Stimulated activated CD4-positive, alpha-beta T cell treated with anti-CD3 and anti-CD28 coated beads, Interleukin-4, amount 100 ng/mL, for 48 hours (primary cell): ENCODE data around the gene FAF1.

ENCODE experiments used
- DNase-seq, 2 donors: peaks; one replicate each; pipeline ENCODE4 v3.0.0-alpha.2; 2020; ENCODE audit warnings: low read depth in 2 of 2

FAF1 gene

DNA sequence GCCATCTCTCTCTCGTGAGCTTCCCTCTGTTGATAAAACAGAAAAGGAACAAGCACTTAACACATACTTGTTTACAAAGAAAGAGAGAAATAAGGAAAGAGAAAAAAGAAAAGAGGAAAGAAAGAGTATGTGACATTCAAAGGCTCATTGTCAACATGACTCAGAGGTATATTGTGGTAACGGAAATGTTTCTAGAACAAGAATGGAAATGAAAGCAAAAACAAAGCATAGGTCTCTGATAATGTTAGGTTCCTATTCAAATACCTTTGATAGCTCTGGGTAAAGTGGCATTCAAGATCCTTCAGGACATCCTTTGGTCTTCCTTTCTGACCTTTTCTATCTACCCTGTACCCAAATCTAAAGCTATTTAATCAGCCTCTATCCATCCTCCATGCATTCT lies 469.4 kb downstream of the FAF1 start:
- DNase-seq, result no peak

- no peak for DNase-seq
These were observed 471.2 kb downstream of the FAF1 start for GRCh38 chr1:50488876-50489275.

DNA sequence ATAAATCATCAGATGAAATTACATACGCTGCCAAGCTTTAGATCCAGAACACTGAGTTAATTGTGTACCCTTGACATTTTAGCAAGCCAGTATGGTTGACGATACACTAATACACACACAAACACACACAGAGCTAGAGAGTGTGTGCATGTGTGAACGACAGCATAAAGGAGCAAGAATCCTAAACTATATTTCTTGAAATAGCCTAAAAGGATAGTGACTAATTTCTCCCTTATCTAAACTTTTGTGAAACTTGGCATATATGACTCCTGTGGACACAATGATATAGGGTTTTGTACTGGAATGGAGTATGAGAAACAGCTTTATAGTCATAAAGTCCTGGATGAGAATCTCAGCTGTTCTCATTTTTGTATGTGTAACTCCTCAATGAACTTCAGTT lies 471.7 kb downstream of the FAF1 start:
- DNase-seq, result no peak

- no peak for DNase-seq
These were observed 472.3 kb downstream of the FAF1 start for GRCh38 chr1:50487725-50488124.

GRCh38 chr1:50481142-50481736 lies 478.8 kb downstream of the FAF1 start:
- DNase-seq, result no peak

- no peak for DNase-seq
These were observed 483.3 kb downstream of the FAF1 start for GRCh38 chr1:50476800-50477199.

- DNase-seq, result no peak
These were observed 484.9 kb downstream of the FAF1 start for GRCh38 chr1:50474859-50475809.

DNA sequence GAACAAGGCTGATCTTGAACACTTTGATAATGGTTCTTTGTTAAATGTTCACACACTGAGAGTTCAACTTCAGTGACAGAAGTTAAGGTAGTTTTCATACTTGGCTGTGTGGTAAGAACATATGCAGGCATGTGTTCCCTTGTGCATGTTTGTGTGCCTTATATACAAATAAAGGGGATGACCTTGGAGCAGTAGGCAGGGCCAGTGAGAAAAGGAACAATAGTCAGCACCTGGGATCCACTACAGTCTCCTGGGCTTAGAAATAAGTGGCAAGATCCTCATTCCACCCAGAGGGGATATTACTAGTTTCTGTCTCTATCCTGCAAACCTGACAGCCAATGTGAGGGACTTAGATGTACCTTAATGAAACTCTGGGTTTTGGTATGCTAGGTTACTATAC lies 486.6 kb downstream of the FAF1 start:
- DNase-seq, result no peak

GRCh38 chr1:50471967-50472366 lies 488.1 kb downstream of the FAF1 start:
- no peak for DNase-seq

GRCh38 chr1:50462964-50463363 lies 497.1 kb downstream of the FAF1 start:
- DNase-seq, result no peak

DNA sequence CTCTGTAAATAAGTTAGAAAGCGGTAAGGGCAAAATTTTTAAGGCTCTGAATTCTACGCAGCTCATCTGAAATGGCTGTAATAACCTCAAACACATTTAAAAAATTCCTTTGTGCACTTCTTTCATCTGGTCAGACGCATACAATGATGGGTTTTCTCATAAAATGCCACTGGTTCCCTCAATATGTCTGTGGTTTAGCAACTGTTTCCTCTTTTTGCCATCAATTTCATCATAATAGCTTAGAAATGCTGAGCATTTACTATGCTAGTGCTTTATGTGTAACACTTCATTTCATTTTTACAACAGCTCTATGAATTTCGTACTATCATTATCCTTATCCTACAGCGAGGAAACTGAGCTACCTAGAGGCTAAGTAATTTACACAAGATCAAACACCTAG lies 501.6 kb downstream of the FAF1 start:
- no peak for DNase-seq

DNA sequence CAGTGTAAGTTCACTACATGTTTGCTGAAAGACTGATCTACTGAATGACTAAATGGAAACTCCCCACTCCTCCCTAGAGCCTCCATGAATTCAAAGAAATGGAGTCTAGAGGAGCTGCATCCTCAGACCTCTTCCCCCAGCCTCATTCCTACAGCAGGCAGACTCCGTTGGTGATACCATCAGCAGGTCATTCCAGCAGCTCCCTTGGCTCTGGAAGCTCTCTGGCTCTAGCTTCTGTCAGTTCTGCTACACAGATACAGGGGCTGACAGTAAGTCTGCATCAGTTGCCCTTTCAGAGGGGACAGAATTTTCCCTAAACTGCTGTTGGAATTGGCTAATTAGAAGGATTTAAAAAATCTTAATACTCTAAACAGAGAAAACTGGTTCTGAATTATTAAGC lies 505.2 kb downstream of the FAF1 start:
- DNase-seq, result no peak

DNA sequence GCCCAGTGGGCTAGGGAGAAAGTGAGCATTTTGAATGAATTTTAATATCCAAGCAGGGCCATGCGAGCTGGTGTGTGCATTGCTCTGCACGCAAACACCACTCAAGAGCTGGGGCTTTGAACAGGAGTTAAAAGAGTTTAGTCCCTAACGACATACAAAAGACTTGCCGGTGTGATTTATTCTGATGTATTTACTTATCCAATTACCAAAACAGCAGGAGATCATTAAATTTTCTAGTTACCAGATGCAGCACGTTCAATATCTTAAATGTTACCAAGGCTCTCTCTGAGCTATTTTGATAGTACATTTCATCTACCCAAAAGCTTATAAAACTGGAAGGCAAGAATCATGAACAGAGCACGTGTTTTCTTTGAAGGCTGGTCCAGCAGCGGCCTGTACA lies 506.8 kb downstream of the FAF1 start:
- DNase-seq, result no peak

- no peak for DNase-seq
These were observed 507.4 kb downstream of the FAF1 start for GRCh38 chr1:50452700-50453099.

DNA sequence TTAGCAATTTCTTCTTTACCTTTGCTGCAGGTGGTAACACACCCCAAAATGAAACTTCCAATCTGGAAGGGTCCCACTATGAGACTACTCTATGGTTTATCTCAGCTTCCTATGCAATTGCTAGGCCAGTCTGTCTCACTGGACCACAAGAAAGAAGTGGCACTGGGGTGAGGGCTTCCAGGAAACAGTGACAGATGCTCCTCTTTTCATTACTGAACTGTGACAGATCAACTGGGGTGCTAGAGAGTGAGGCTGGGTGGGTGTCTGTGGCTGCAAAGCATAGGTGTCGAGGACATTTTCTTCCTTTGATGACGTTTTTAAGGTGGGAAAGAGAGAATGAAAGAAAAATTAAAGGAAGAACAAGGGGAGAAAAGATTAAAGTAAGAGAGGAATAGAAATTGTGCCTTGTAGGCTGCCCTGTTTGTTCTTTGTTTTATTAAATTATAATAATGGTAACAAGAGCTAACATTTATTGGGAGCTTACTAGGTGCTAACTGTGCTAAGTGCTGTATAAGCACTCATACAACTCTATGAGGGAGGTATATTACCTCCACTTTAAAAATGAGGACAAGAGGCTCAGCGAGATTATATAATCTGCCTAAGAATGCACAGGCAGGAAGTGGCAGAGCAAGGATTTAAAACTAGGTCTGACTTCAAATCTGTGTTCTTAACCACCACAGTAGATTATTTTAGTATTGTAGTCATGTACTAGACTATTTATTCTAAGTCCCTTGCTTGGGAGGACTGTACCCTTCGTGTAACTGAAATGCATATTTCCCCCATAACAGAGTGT lies 509.0 kb downstream of the FAF1 start:
- DNase-seq, result no peak

GRCh38 chr1:50447961-50448360 lies 512.1 kb downstream of the FAF1 start:
- no peak for DNase-seq

DNA sequence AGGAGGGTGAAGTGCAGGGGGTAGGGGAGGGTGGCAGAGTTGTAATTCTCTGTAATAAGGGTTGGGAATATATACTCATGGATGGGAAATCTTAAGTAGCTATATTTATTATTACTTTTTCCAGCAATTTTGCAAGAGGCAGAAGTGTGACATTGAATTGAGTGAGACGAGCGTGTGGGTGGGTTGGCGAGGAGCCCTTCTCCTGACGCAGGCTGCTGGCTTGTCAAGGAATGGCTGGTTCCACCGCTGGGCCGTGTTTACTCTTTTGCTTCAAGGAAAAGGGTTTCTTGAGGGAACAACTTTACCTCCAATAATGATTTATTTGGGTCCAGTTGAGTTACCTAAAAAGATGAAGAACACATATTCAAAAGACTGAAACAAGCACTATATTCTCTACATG lies 518.9 kb downstream of the FAF1 start:
- DNase-seq, result no peak

- no peak for DNase-seq
These were observed 521.1 kb downstream of the FAF1 start for GRCh38 chr1:50438945-50439344.

DNA sequence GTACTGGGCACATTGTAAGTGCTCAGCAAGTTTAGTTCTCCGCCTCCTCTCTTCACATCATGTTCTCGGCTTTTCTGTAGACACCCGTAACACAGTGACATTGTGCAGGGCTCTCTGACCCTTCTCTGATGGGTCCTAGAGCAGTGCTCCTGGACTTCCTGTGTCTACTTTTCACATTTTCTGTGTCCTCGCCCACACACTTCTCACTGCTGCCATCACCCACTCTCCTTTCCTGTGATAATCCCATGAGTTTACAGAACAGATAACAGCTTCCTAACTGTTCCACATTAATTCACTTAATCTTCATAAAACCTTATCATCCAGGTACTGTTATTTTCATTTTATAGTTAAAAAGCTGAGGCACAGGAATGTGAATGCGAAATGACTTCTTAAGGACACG lies 523.6 kb downstream of the FAF1 start:
- DNase-seq, result no peak

DNA sequence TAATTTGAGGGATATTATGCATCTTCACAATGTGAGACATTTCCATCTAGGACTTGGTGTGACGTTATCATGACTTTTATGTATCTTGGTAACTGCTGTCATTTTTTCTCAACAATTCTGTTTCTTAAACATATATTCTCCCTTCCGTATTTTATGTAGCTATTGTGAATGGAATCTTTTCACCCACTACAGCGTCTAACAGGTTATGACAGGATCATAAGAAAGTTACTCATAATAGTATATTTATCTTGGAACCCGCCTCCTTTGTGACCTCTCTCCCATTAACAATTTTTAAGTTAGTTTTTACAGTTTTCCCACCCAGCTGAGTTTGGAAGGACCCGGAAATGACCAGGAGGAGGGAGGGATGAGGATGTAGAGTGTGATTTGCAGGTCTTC lies 530.1 kb downstream of the FAF1 start:
- no peak for DNase-seq

DNA sequence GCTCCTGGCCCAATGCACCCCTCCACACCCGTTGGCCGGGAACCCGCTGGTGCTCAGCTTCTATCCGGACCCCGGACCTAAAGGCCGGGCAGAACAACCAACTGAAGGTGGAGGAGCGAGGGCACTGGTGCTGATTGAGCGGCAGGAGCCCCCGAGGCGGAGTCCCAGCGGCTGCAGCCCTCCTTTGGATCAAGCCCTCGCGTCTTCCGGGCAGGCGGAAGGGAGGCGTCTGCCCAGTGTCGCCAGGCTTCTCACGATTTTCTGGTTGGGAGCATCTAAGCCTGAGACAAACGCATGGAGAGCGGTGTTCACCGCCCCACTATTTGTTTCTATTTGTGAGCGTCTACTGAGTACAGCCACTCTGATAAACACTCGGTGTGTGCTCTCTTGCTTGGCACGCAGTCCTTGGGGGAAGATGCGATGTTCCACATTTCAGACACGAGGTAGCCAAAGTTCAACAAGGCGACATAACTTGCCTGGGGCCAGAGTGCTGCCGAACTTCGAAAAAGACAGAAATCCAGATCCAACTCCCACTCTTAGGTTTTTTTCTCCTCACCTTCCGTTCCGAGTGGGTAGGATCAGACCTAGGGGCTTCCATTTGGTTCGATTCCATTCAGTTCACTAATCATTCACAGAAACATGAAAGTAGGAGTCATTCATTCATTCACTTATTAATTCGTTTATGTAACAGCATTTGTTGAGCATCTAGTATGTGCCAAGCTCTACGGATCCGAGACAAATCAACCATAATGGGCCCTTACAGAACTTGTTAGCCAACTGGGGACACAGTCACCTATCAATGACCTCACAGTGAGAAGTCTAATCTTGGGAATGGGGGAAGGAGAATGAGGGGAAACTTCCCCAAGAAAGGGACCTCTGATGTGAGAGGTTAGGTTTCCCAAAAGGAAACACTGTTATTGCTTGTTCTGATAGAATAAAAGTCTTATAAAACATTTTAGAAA lies 532.0 kb downstream of the FAF1 start:
- DNase-seq, result no peak
